Astrocyte of the spinal cord (primary cell): ENCODE measurements around the gene TALDO1.

Experiments
- DNase-seq: peaks from one replicate; pipeline ENCODE4 v3.0.0; 2011; ENCODE audit warnings: low read depth, low spot score
- H3K4me3 ChIP-seq: 2 replicates; pipeline ENCODE4 v1.5.1; 2011; ENCODE audit warnings: low read depth, mild to moderate bottlenecking, low read length, moderate library complexity
- CTCF ChIP-seq: IDR thresholded peaks from 2 replicates; pipeline ENCODE4 v1.5.1; 2012; ENCODE audit warnings: low read depth, mild to moderate bottlenecking, low read length, inconsistent platforms
- in situ Hi-C: cut with HindIII; loops from 2 replicates; pipeline ENCODE4 v1.10.0; 2017; ENCODE audit warnings: low sequenced_read_pairs

The TALDO1 gene

GRCh38 chr11:770642-771616 is 23.7 kb downstream of the TALDO1 start:
- no peak for TF ChIP-seq CTCF
- in situ Hi-C loops: no loop called here
- no peak for DNase-seq
- no peak overlapping the region for H3K4me3 ChIP-seq

DNA sequence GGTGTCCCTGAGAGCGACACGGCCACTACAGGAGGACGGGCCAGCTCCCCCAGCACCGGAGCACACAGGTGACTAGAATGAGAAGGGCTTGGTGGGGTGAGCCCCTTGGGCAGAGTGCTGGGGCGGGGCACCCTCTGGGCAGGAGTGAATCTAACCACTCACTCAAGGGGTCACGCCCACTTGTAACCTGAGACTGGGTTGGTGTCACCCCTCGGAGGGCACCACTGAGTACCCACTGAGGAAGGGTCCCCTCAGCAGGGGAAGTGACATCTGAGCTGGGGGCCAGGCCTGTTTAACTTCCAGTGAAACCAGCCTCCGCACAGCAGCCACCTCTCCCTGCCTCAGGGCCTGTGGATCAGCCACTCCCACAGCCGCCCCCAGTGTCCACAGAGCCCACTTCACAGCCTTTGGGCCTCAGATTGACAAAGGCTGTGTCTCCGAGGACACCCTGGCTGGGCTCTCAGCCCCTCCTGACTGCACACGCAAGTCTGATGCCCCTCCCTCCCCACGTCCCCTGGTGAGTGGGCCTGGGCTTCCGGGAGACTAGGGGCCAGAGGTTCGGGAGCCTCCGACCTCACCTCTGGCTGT is 24.4 kb downstream of the TALDO1 start:
- in situ Hi-C loops: no loop called here
- no peak overlapping the region for H3K4me3 ChIP-seq
- no peak for TF ChIP-seq CTCF
- no peak for DNase-seq

DNA sequence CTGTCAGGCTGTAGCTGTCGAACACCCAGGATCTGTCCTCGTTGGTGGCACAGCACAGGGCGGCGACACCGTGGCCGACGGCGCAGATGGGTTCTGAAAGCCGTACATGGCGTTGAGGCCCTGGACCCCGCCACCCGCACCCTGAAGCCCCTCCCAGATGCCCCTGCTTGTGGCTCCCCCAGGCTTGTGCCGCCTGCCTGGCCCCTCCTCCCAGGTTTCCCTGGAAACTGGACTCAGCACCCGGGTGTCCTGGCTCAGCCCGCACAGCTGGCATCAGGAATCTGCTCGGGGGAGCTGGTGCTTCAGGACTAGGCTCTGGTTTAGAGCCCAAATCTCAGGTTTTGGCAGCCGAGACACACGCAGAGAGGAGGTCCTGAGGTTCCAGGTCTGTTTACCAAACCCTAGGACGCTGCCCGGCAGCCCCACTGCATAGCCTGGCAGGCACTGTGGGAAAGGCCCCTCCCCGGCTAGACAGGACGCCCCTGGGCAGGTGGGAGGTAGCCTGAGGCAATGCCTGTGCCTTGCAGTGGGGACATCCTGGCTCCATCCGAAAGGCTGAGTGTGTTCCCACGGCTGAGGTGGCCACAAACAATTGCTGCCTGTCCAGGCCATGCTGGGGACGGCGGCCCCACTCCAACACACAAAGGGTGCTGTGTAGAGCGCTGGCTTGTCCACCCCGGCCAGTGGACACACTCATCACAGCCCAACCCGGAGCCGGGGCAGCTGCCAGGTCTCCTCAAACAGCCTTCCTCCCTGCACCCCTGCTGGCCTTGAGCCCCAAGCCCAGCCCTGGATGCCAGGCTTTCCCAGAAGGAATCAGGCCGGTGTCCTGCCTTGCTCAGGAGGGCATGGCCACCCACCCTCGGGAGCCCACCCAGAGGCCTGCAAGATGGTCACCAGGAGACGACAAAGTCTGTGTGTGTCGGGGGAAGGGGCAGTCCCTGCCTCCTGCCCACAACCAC is 25.4 kb downstream of the TALDO1 start:
- DNase-seq: no peak
- no peak overlapping the region for H3K4me3 ChIP-seq
- TF ChIP-seq CTCF: no peak
- in situ Hi-C loops: no loop called here

DNA sequence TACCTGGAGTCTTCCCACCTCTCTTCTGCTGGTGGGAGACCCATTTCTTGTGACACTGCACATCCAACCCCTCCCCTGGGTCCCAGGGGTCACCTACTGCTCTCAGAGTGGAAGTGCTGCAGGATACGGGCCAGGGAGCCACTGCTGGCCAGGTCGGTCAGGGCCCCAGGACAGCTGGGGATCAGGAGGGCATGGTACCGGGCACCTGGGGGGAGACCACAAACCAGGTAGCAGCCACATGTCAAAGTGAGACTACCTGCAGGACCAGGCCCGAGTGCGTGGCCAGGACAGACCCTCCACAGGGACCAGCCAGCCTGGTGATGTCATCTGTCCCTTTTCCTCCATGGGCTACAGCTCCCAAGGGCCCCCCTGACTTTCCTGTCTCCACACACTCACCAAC is 26.2 kb downstream of the TALDO1 start:
- no peak overlapping the region for H3K4me3 ChIP-seq
- no peak for DNase-seq
- in situ Hi-C loops: no loop called here
- TF ChIP-seq CTCF: no peak

DNA sequence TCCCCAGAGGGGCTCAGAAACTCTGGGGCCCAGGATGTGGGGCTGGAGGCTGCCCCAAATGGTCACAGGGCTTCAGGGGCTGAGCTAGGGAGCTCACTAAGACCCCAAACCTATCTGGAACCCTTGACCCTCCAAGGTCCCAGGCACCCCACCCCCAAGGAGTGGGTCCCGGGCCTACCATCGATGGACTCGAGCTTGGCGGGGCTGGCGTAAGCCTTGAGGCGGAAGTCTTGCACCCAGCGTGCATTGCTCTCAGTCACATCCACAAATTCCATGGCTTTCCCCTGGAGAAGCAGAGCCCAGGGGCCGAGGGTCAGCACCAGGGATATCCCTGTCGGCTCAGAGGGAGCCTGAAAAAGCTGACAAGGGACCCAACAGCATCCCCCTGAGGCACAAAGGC is 26.6 kb downstream of the TALDO1 start:
- in situ Hi-C loops: no loop called here
- H3K4me3 ChIP-seq: no peak overlapping the region
- DNase-seq: no peak
- TF ChIP-seq CTCF: no peak
